B cell (primary cell): ENCODE data around the gene GRIK2. TPM values are rescaled to one million over a fixed set of nuclear protein-coding genes. Genes with fewer than 3 reads are reported as not detected.

Source experiments
- ATAC-seq: fragments of 200-7000 bp; cut with Tn5 transposase; one replicate; pipeline ENCODE4 v1.10.0; 2021; ENCODE audit warnings: low read depth, mild to moderate bottlenecking, moderate number of reproducible peaks, moderate library complexity
- CTCF ChIA-PET: fragments of 350-600 bp; sonication (Branson Sonifier 250); formaldehyde crosslinking; loops from one replicate; lab custom pipeline; 2021; ENCODE audit warnings: antibody characterized with exemption, inconsistent platforms; lab: Charles Lee
- POLR2A ChIA-PET: fragments of 350-600 bp; sonication (Branson Sonifier 250); formaldehyde crosslinking; loops from one replicate; lab custom pipeline; 2021; ENCODE audit warnings: antibody characterized with exemption; lab: Charles Lee
- DNase-seq: peaks from one replicate; pipeline ENCODE4 v3.0.0; 2013
- H2AFZ ChIP-seq: 2 replicates; pipeline ENCODE4 v1.6.1; 2012; ENCODE audit warnings: mild to moderate bottlenecking, low read depth, low read length; ENCODE audit not compliant: insufficient read depth, poor library complexity, severe bottlenecking
- H3K27ac ChIP-seq, 2 donors: 1 replicate in 1 of 2; 2 replicates in 1 of 2; pipeline ENCODE4 v1.5.1; 2012 to 2013; ENCODE audit warnings: low read length in 2 of 2, mild to moderate bottlenecking in 2 of 2, moderate library complexity in 1 of 2
- H3K27me3 ChIP-seq, 4 experiments: fragments of 200-600 bp in 1 of 4; sonication (generic) in 1 of 4; replicated peaks in 1 of 4; 1 replicate in 2 of 4; 2 replicates in 2 of 4; pipeline versions ENCODE4 v1.6.1 to v1.7.0; 2013 to 2016; ENCODE audit warnings: low read length in 3 of 4, mild to moderate bottlenecking in 2 of 4, mixed read lengths in 1 of 4, moderate library complexity in 1 of 4; ENCODE audit not compliant: insufficient read depth in 4 of 4, control insufficient read depth in 3 of 4; ENCODE audit errors: control extremely low read depth in 1 of 4
- H3K36me3 ChIP-seq, 2 experiments: replicated peaks in 1 of 2; 1 replicate in 1 of 2; 2 replicates in 1 of 2; pipeline versions ENCODE4 v1.6.1 to v1.7.1; 2013; ENCODE audit warnings: low read length in 1 of 2; ENCODE audit not compliant: insufficient read depth in 2 of 2, control insufficient read depth in 1 of 2; ENCODE audit errors: control extremely low read depth in 1 of 2, extremely low read depth in 1 of 2
- H3K4me1 ChIP-seq, 2 donors: fragments of 200-600 bp in 1 of 2; sonication (generic) in 1 of 2; 1 replicate in 1 of 2; 2 replicates in 1 of 2; pipeline versions ENCODE4 v1.5.1 to v1.6.1; 2013 to 2017; ENCODE audit warnings: low read length in 2 of 2; ENCODE audit not compliant: control insufficient read depth in 2 of 2, insufficient read depth in 2 of 2
- H3K4me2 ChIP-seq: replicated peaks from 2 replicates; pipeline ENCODE3; 2012; ENCODE audit warnings: mild to moderate bottlenecking, low read depth, low read length; ENCODE audit not compliant: poor library complexity, severe bottlenecking
- H3K4me3 ChIP-seq, 5 experiments: fragments of 200-600 bp in 1 of 5; sonication (generic) in 1 of 5; 1 replicate in 3 of 5; 2 replicates in 2 of 5; pipeline versions ENCODE4 v1.5.1 to v1.7.0; 2011 to 2016; ENCODE audit warnings: low read length in 4 of 5, mild to moderate bottlenecking in 4 of 5, low read depth in 2 of 5, control low read depth in 1 of 5, moderate library complexity in 1 of 5; ENCODE audit not compliant: insufficient read depth in 1 of 5; ENCODE audit errors: control extremely low read depth in 1 of 5, extremely low read depth in 1 of 5
- H3K79me2 ChIP-seq: fragments of 200-600 bp; sonication (generic); one replicate; pipeline ENCODE4 v1.6.0; 2016; ENCODE audit warnings: low read length; ENCODE audit not compliant: control insufficient read depth, insufficient read depth
- H3K9ac ChIP-seq: fragments of 200-600 bp; sonication (generic); 2 replicates; pipeline ENCODE4 v1.6.1; 2017; ENCODE audit warnings: mild to moderate bottlenecking, low read length, moderate library complexity
- H3K9me3 ChIP-seq, 3 donors: one replicate each; pipeline versions ENCODE4 v1.6.1 to v1.7.1; 2013; ENCODE audit warnings: low read length in 2 of 3; ENCODE audit not compliant: control insufficient read depth in 2 of 3, insufficient read depth in 1 of 3; ENCODE audit errors: control extremely low read depth in 1 of 3
- H4K20me1 ChIP-seq: 2 replicates; pipeline ENCODE4 v1.6.0; 2012; ENCODE audit warnings: mild to moderate bottlenecking, low read length; ENCODE audit not compliant: insufficient read depth, control insufficient read depth, poor library complexity, severe bottlenecking
- H3K27ac Mint-ChIP-seq: one replicate; pipeline ENCODE4 v1.8.0; 2021; ENCODE audit warnings: mixed read lengths
- H3K27me3 Mint-ChIP-seq: one replicate; pipeline ENCODE4 v1.8.0; 2021; ENCODE audit warnings: mixed read lengths
- H3K4me1 Mint-ChIP-seq: one replicate; pipeline ENCODE4 v1.8.0; 2021; ENCODE audit warnings: mixed read lengths
- H3K4me3 Mint-ChIP-seq: one replicate; pipeline ENCODE4 v1.8.0; 2021; ENCODE audit warnings: mixed read lengths
- H3K9me3 Mint-ChIP-seq: one replicate; pipeline ENCODE4 v1.8.0; 2022; ENCODE audit warnings: mixed read lengths; ENCODE audit not compliant: insufficient read depth
- CTCF ChIP-seq: fragments of 200-600 bp; IDR thresholded peaks from one replicate; pipeline ENCODE4 v1.8.0; 2022; ENCODE audit warnings: antibody characterized with exemption, mild to moderate bottlenecking
- EZH2 ChIP-seq: IDR thresholded peaks from 2 replicates; pipeline ENCODE4 v1.6.1; 2012; ENCODE audit warnings: borderline replicate concordance, low read depth, mild to moderate bottlenecking, moderate library complexity, low read length; ENCODE audit not compliant: insufficient read depth, poor library complexity, severe bottlenecking
- WGBS: methylation state at CpG from one replicate; pipeline ENCODE4 v1.1.5; 2013; ENCODE audit warnings: missing lambda C conversion rate; ENCODE audit not compliant: insufficient coverage; 5-methylcytosine and 5-hydroxymethylcytosine counted together
- intact Hi-C: fragments of 100-400 bp; cut with micrococcal nuclease; formaldehyde crosslinking; loops from one replicate; pipeline ENCODE4 v1.10.0; 2022
- polyA plus RNA-seq: library from polyadenylated mRNA; depleted of rRNA; stranded (reverse); fragments of >200 nt; gene quantifications from 2 replicates; pipeline ENCODE4 v1.2.3, GENCODE V29; 2012
- total RNA-seq, 2 donors: library from RNA; stranded (reverse); fragments of 120-200 nt in 1 of 2; gene quantifications; 1 replicate in 1 of 2; 2 replicates in 1 of 2; pipeline versions ENCODE4 v1.2.3 to v1.2.4, GENCODE V29; 2013 to 2022

GRIK2 gene
- total and polyA plus RNA-seq, 2 donors (not counting 1 experiment from before 2014, with no cell fraction given), result not detected

- no peaks in the 10 kb centered on the region for H3K9me3 Mint-ChIP-seq
- H3K4me2 ChIP-seq, result no peak overlapping the region
- intact Hi-C loops, result no loop called here
- H3K27ac ChIP-seq, result no peak overlapping the region
- H4K20me1 ChIP-seq, result no peaks in the 10 kb centered on the region
- H2AFZ ChIP-seq, result no peak overlapping the region
- no peaks in the 10 kb centered on the region for H3K36me3 ChIP-seq
- no peak for ATAC-seq
- H3K79me2 ChIP-seq, result no peaks in the 10 kb centered on the region
- no peak overlapping the region for H3K9ac ChIP-seq
- no peaks in the 10 kb centered on the region for H3K4me1 Mint-ChIP-seq
- no peak overlapping the region for H3K4me3 Mint-ChIP-seq
- ChIA-PET CTCF (no interaction called here), POLR2A (no interaction called here)
- no peak for DNase-seq
- H3K27me3 ChIP-seq, result no peaks in the 10 kb centered on the region
- H3K9me3 ChIP-seq, result no peaks in the 10 kb centered on the region
- no peaks in the 10 kb centered on the region for H3K27me3 Mint-ChIP-seq
- H3K4me3 ChIP-seq, result no peak overlapping the region
- H3K27ac Mint-ChIP-seq, result no peak overlapping the region
- H3K4me1 ChIP-seq, result no peaks in the 10 kb centered on the region
- no peak for TF ChIP-seq CTCF
- TF ChIP-seq EZH2, result no peak
Observed at GRCh38 chr6:101608703-101609102, 215.2 kb downstream of the GRIK2 start.

GRCh38 chr6:101613556-101613955 is 220.0 kb downstream of the GRIK2 start:
- H3K4me2 ChIP-seq, result no peak overlapping the region
- POLR2A ChIA-PET, result no interaction called here
- no peaks in the 10 kb centered on the region for H3K4me1 ChIP-seq
- TF ChIP-seq CTCF (no peak), EZH2 (no peak)
- no peaks in the 10 kb centered on the region for H3K36me3 ChIP-seq
- H2AFZ ChIP-seq, result no peak overlapping the region
- no peak for DNase-seq
- no peaks in the 10 kb centered on the region for H4K20me1 ChIP-seq
- no peak for ATAC-seq
- H3K4me3 Mint-ChIP-seq, result no peak overlapping the region
- H3K4me3 ChIP-seq, result no peak overlapping the region
- H3K27me3 ChIP-seq, result no peaks in the 10 kb centered on the region
- no peak overlapping the region for H3K27ac ChIP-seq
- intact Hi-C loops, result no loop called here
- no peaks in the 10 kb centered on the region for H3K79me2 ChIP-seq
- H3K9ac ChIP-seq, result no peak overlapping the region
- CTCF ChIA-PET, result no interaction called here
- no peaks in the 10 kb centered on the region for H3K9me3 ChIP-seq
- H3K27ac Mint-ChIP-seq, result no peak overlapping the region
- H3K9me3 Mint-ChIP-seq, result no peaks in the 10 kb centered on the region
- WGBS, result 60% methylated on average over 1 of the region's 2 CpGs
- no peaks in the 10 kb centered on the region for H3K4me1 Mint-ChIP-seq
- H3K27me3 Mint-ChIP-seq, result no peaks in the 10 kb centered on the region
